ENCODE results near the gene SSR2. TPM values are rescaled to one million over a fixed set of nuclear protein-coding genes. Genes with fewer than 3 reads are reported as not detected.

SSR2 gene
- polyA plus RNA-seq, 1 donor (not counting 4 experiments of a cell fraction or from before 2014, with no cell fraction given) = 302 TPM

- Histone ChIP-seq H3K27me3 (ENCODE audit: control insufficient read depth, extremely low read depth, insufficient read depth, low read length) (no peaks in the 10 kb centered on the region), H4K20me1 (ENCODE audit: control insufficient read depth, extremely low read depth, insufficient read depth, low read length) (peaks cover 27% of the 10 kb centered on the region), H3K9me1 (ENCODE audit: control insufficient read depth, extremely low read depth, insufficient read depth, low read length) (peaks cover 3% of the 10 kb centered on the region), H3K79me2 (ENCODE audit: control insufficient read depth, insufficient read depth, low read length) (peaks cover 71% of the 10 kb centered on the region), H3K9ac (ENCODE audit: control insufficient read depth, extremely low read depth, insufficient read depth, low read length) (no peak overlapping the region), H3K27ac (ENCODE audit: control insufficient read depth, insufficient read depth, low read length) (no peak overlapping the region), H3K9me3 (ENCODE audit: control insufficient read depth, low read depth, low read length) (no peaks in the 10 kb centered on the region), H2AFZ (ENCODE audit: control insufficient read depth, low read length) (no peak overlapping the region), H3K4me3 (ENCODE audit: control insufficient read depth in 2 of 3, extremely low read depth in 1 of 3, insufficient read depth in 2 of 3, low read depth in 1 of 3, low read length in 3 of 3) (no peak overlapping the region), H3K36me3 (ENCODE audit: control insufficient read depth in 2 of 2, extremely low read depth in 1 of 2, insufficient read depth in 2 of 2, low read length in 2 of 2) (peaks cover 39 to 48% of the 10 kb centered on the region in 2 experiments), H3K4me2 (ENCODE audit: control insufficient read depth, extremely low read depth, insufficient read depth, low read depth, low read length) (no peak overlapping the region), H3K4me1 (ENCODE audit: control insufficient read depth, extremely low read depth, insufficient read depth, low read length) (peaks cover 18% of the 10 kb centered on the region)
- dilution Hi-C loops (cut with MboI; ENCODE audit: extremely low pct_ligation_motif_present, low sequenced_read_pairs) = no loop called here
- TF ChIP-seq CTCF (optimal IDR thresholded peaks at IDR 0.05 in 1 of 3, IDR thresholded peaks at IDR 0.05 in 1 of 3, conservative IDR thresholded peaks at IDR 0.05 in 1 of 3; ENCODE audit: extremely low read depth in 1 of 3, insufficient read depth in 2 of 3, low read length in 3 of 3) (no peak), EZH2 (IDR thresholded peaks at IDR 0.05; ENCODE audit: low read length) (no peak)
- no peak for DNase-seq (ENCODE audit: low read depth, low spot score)
- FAIRE-seq = no peak
Observed at GRCh38 chr1:155970531-155971167, 50.1 kb downstream of the SSR2 start.

GRCh38 chr1:155969377-155969791 is 51.4 kb downstream of the SSR2 start:
- no peak overlapping the region for H3K27ac ChIP-seq (ENCODE audit: control insufficient read depth, insufficient read depth, low read length)
- H2AFZ ChIP-seq (ENCODE audit: control insufficient read depth, low read length) = no peak overlapping the region

More at GRCh38 chr1:155969377-155969791, 51.4 kb downstream of the SSR2 start:
- Histone ChIP-seq H3K79me2 (ENCODE audit: control insufficient read depth, insufficient read depth, low read length) (peaks cover 59% of the 10 kb centered on the region), H3K4me2 (ENCODE audit: control insufficient read depth, extremely low read depth, insufficient read depth, low read depth, low read length) (no peak overlapping the region), H3K9me1 (ENCODE audit: control insufficient read depth, extremely low read depth, insufficient read depth, low read length) (peaks cover 3% of the 10 kb centered on the region), H3K4me1 (ENCODE audit: control insufficient read depth, extremely low read depth, insufficient read depth, low read length) (peaks cover 5% of the 10 kb centered on the region), H3K9ac (ENCODE audit: control insufficient read depth, extremely low read depth, insufficient read depth, low read length) (no peak overlapping the region), H3K9me3 (ENCODE audit: control insufficient read depth, low read depth, low read length) (no peaks in the 10 kb centered on the region), H3K27me3 (ENCODE audit: control insufficient read depth, extremely low read depth, insufficient read depth, low read length) (no peaks in the 10 kb centered on the region), H3K36me3 (ENCODE audit: control insufficient read depth in 2 of 2, extremely low read depth in 1 of 2, insufficient read depth in 2 of 2, low read length in 2 of 2) (peaks cover 43 to 54% of the 10 kb centered on the region in 2 experiments), H4K20me1 (ENCODE audit: control insufficient read depth, extremely low read depth, insufficient read depth, low read length) (peaks cover 16% of the 10 kb centered on the region), H3K4me3 (ENCODE audit: control insufficient read depth in 2 of 3, extremely low read depth in 1 of 3, insufficient read depth in 2 of 3, low read depth in 1 of 3, low read length in 3 of 3) (no peak overlapping the region)
- DNase-seq (ENCODE audit: low read depth, low spot score) (no peak), FAIRE-seq (no peak)
- dilution Hi-C loops (cut with MboI; ENCODE audit: extremely low pct_ligation_motif_present, low sequenced_read_pairs) = no loop called here
- no peak for TF ChIP-seq EZH2 (IDR thresholded peaks at IDR 0.05; ENCODE audit: low read length)
- TF ChIP-seq CTCF (optimal IDR thresholded peaks at IDR 0.05 in 1 of 3, IDR thresholded peaks at IDR 0.05 in 1 of 3, conservative IDR thresholded peaks at IDR 0.05 in 1 of 3; ENCODE audit: extremely low read depth in 1 of 3, insufficient read depth in 2 of 3, low read length in 3 of 3) = no peak
